ENCODE data around the gene IL22RA2. TPM values are rescaled to one million over a fixed set of nuclear protein-coding genes. Genes with fewer than 3 reads are reported as not detected.
A peak's percentile ranks its signal among the peaks of the same experiment; 100 is the strongest.

The IL22RA2 gene
- total RNA-seq, 1 donor from 2014 or later = not detected

- intact Hi-C loops (cut with micrococcal nuclease) = no loop called here
- Mint-ChIP-seq H3K4me3 (ENCODE audit: low read depth) (no peak overlapping the region), H3K36me3 (ENCODE audit: low read depth) (no peaks in the 10 kb centered on the region), H3K9me3 (peaks cover 7% of the 10 kb centered on the region), H3K27ac (no peak overlapping the region), H3K4me1 (ENCODE audit: low read depth) (peaks cover 13% of the 10 kb centered on the region), H3K27me3 (ENCODE audit: low read depth) (peaks cover 5% of the 10 kb centered on the region)
- no peak for DNase-seq (ENCODE audit: low spot score)
Measured at GRCh38 chr6:137106183-137106582, 67.3 kb downstream of the IL22RA2 start.

DNA sequence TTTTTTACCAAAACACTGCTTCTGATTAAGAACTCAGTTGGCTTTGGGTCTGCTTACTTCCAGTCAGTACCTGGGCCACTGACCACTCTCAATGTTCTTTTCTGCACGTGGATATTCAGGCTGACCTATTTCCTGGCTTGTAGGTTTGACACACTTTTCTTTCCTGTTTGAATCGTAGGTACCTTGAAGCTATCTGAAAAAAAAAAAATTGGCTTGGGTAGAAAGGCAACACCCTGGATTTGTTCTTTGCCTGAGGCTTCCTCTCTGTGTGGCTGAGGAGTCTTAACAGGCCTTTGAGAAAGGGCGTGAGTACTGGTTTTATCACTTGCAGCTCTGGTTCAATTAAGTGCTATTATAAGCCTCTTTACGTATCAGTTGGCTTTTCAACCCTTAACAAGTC lies 68.1 kb downstream of the IL22RA2 start:
- no peaks in the 10 kb centered on the region for H3K36me3 Mint-ChIP-seq (ENCODE audit: low read depth)
- H3K27me3 Mint-ChIP-seq (ENCODE audit: low read depth) = peaks cover 5% of the 10 kb centered on the region
- intact Hi-C loops (cut with micrococcal nuclease) = no loop called here
- DNase-seq (ENCODE audit: low spot score) = no peak
- H3K4me3 Mint-ChIP-seq (ENCODE audit: low read depth) = no peak overlapping the region
- peaks cover 7% of the 10 kb centered on the region for H3K9me3 Mint-ChIP-seq
- no peak overlapping the region for H3K27ac Mint-ChIP-seq
- H3K4me1 Mint-ChIP-seq (ENCODE audit: low read depth) = peaks cover 13% of the 10 kb centered on the region

- Mint-ChIP-seq H3K9me3 (peaks cover 7% of the 10 kb centered on the region), H3K27ac (no peak overlapping the region), H3K4me3 (ENCODE audit: low read depth) (no peak overlapping the region), H3K4me1 (ENCODE audit: low read depth) (peaks cover 13% of the 10 kb centered on the region), H3K36me3 (ENCODE audit: low read depth) (no peaks in the 10 kb centered on the region), H3K27me3 (ENCODE audit: low read depth) (peaks cover 2% of the 10 kb centered on the region)
- intact Hi-C loops (cut with micrococcal nuclease) = loop anchor here (5.0 kb wide), 2 partner anchors 52 to 112 kb away; partner anchors contain the start of gene IFNGR1
- no peak for DNase-seq (ENCODE audit: low spot score)
Measured at GRCh38 chr6:137104926-137105325, 68.5 kb downstream of the IL22RA2 start.

DNA sequence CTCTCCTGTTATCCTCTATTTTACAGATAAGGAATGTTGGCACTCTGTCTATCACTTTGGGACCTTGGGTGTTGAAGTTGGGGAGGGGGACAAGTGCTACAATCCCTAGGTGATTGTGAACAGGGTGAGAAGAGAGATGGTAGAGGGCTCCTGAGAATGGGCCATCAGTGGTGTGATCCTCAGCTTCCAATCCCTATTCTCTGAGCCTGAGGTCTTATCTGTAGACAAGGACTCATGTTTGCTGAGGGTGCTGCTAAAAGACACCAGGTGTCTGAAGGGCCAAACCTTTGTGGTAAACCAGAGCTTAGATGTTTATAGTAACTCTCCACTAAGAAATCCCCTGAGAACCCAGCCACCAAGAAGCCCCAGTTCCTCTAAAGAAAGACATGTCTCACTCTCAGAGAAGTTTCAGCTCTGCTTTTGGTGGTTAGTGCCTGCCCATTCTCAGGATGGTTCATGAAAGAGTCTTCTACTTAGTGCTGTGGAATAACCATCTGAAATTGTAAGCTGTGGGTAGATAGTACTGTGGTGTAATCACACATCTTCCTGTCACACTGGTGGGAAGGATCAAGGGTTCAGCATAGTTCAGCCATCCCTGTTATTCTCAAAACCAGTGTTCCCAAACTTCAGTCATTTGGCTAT lies 70.5 kb downstream of the IL22RA2 start:
- peaks cover 7% of the 10 kb centered on the region for H3K9me3 Mint-ChIP-seq
- peaks cover 15% of the 10 kb centered on the region for H3K4me1 Mint-ChIP-seq (ENCODE audit: low read depth)
- no peaks in the 10 kb centered on the region for H3K27me3 Mint-ChIP-seq (ENCODE audit: low read depth)
- no peak overlapping the region for H3K4me3 Mint-ChIP-seq (ENCODE audit: low read depth)
- DNase-seq (ENCODE audit: low spot score) = no peak
- H3K36me3 Mint-ChIP-seq (ENCODE audit: low read depth) = no peaks in the 10 kb centered on the region
- intact Hi-C loops (cut with micrococcal nuclease) = loop anchor here (5.0 kb wide), 2 partner anchors 54 to 114 kb away; partner anchors contain the start of gene IFNGR1
- no peak overlapping the region for H3K27ac Mint-ChIP-seq

GRCh38 chr6:137102050-137102848 lies 71.2 kb downstream of the IL22RA2 start:
- Mint-ChIP-seq H3K4me1 (ENCODE audit: low read depth) (peaks cover 15% of the 10 kb centered on the region), H3K36me3 (ENCODE audit: low read depth) (no peaks in the 10 kb centered on the region)

DNA sequence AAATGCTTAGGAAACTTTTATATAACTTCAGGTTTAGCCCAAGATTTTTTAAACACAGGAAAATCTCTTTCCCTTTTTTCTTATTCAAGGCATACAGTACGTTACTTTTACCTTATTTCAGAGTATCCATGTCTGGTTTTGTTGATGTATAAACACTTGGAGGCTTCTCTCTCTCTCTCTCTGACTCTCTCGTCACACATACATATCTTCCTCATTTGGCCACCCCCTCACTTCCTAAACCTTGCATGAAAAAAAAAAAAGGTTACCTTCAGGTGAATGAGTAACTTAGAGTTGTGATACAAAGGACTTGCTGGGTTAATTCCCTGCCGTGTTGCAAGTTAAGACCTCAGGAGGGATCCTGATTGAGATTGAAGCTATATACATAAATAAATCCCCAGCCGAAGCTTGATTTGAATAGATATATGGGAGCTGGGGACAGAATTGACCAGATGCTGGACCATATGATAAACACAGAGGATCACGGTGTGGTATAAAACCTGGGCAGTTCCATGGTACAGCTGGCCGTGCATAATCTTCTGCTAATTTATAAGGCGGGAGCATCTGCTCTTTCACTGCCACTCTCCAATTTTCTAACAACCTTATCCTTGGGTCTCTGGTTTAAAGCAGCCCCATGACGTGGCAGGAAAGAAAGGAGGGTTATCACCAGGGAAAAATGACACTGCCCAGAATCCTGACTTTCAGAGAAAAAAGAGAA lies 73.6 kb downstream of the IL22RA2 start:
- intact Hi-C loops (cut with micrococcal nuclease) = loop anchor here (5.0 kb wide), 2 partner anchors 57 to 117 kb away; partner anchors contain the start of gene IFNGR1
- no peaks in the 10 kb centered on the region for H3K36me3 Mint-ChIP-seq (ENCODE audit: low read depth)
- no peak overlapping the region for H3K27ac Mint-ChIP-seq
- no peaks in the 10 kb centered on the region for H3K27me3 Mint-ChIP-seq (ENCODE audit: low read depth)
- H3K4me3 Mint-ChIP-seq (ENCODE audit: low read depth) = no peak overlapping the region
- no peak for DNase-seq (ENCODE audit: low spot score)
- peaks cover 3% of the 10 kb centered on the region for H3K9me3 Mint-ChIP-seq
- H3K4me1 Mint-ChIP-seq (ENCODE audit: low read depth) = peaks cover 32% of the 10 kb centered on the region

More at GRCh38 chr6:137102050-137102848, 71.2 kb downstream of the IL22RA2 start:
- Mint-ChIP-seq H3K9me3 (peaks cover 7% of the 10 kb centered on the region), H3K4me3 (ENCODE audit: low read depth) (no peak overlapping the region), H3K27me3 (ENCODE audit: low read depth) (no peaks in the 10 kb centered on the region), H3K27ac (no peak overlapping the region)
- DNase-seq (ENCODE audit: low spot score) = no peak
- intact Hi-C loops (cut with micrococcal nuclease) = loop anchor here (5.0 kb wide), 2 partner anchors 55 to 115 kb away; partner anchors contain the start of gene IFNGR1

DNA sequence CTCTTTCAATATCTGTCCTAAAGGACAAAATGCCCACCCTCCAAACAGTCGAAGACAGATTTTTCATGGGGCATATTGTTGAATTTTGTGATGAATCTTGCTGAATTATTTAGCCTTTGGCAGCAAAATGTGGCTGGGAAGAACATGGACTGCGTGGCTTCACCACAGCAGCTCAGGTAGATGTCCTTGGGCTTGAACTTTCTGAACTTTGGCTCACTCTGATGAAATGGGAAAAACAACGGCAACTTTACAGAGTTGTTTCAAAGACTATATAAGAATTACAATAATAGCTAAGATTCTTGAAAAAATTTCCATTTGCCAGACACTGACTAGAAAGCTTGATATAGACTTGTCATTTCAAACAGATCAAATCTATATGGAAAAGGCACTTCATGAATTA lies 75.9 kb downstream of the IL22RA2 start:
- H3K4me3 Mint-ChIP-seq (ENCODE audit: low read depth) = no peak overlapping the region
- intact Hi-C loops (cut with micrococcal nuclease) = no loop called here
- DNase-seq (ENCODE audit: low spot score) = no peak
- H3K27ac Mint-ChIP-seq = no peak overlapping the region
- no peaks in the 10 kb centered on the region for H3K9me3 Mint-ChIP-seq
- H3K27me3 Mint-ChIP-seq (ENCODE audit: low read depth) = no peaks in the 10 kb centered on the region
- H3K36me3 Mint-ChIP-seq (ENCODE audit: low read depth) = no peaks in the 10 kb centered on the region
- peaks cover 32% of the 10 kb centered on the region for H3K4me1 Mint-ChIP-seq (ENCODE audit: low read depth)

- intact Hi-C loops (cut with micrococcal nuclease) = no loop called here
- no peak overlapping the region for H3K27ac Mint-ChIP-seq
- no peaks in the 10 kb centered on the region for H3K36me3 Mint-ChIP-seq (ENCODE audit: low read depth)
- no peak for DNase-seq (ENCODE audit: low spot score)
- no peaks in the 10 kb centered on the region for H3K9me3 Mint-ChIP-seq
- no peak overlapping the region for H3K4me3 Mint-ChIP-seq (ENCODE audit: low read depth)
- H3K27me3 Mint-ChIP-seq (ENCODE audit: low read depth) = peaks cover 2% of the 10 kb centered on the region
- H3K4me1 Mint-ChIP-seq (ENCODE audit: low read depth) = peaks cover 28% of the 10 kb centered on the region
Measured at GRCh38 chr6:137097057-137097456, 76.4 kb downstream of the IL22RA2 start.

GRCh38 chr6:137095651-137096238 lies 77.7 kb downstream of the IL22RA2 start:
- no peak for DNase-seq (ENCODE audit: low spot score)
- Mint-ChIP-seq H3K27ac (no peak overlapping the region), H3K9me3 (no peaks in the 10 kb centered on the region), H3K27me3 (ENCODE audit: low read depth) (peaks cover 2% of the 10 kb centered on the region), H3K36me3 (ENCODE audit: low read depth) (no peaks in the 10 kb centered on the region), H3K4me3 (ENCODE audit: low read depth) (no peak overlapping the region), H3K4me1 (ENCODE audit: low read depth) (peaks cover 28% of the 10 kb centered on the region)
- intact Hi-C loops (cut with micrococcal nuclease) = no loop called here

DNA sequence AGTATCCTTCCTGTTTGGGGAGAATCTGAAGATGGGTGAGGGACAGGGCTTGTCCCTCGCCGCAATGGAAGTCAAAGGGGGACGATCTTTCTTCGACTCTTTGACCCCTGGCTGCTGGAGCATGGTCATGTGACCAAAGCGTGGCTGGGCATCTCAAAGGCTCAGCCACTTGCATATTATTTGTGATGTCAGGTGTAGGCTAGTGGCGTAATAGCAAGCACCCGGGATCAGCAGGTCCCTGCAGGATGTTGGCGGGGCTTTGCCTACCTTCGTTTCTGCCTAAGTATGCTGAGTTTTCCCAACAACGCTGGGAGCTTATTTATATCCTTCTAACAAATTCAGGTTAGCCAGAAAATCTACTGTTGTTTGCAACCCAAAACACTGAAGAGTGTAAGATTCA lies 78.4 kb downstream of the IL22RA2 start:
- H3K4me3 Mint-ChIP-seq (ENCODE audit: low read depth) = no peak overlapping the region
- no peak overlapping the region for H3K27ac Mint-ChIP-seq
- intact Hi-C loops (cut with micrococcal nuclease) = no loop called here
- peaks cover 28% of the 10 kb centered on the region for H3K4me1 Mint-ChIP-seq (ENCODE audit: low read depth)
- H3K36me3 Mint-ChIP-seq (ENCODE audit: low read depth) = no peaks in the 10 kb centered on the region
- peaks cover 2% of the 10 kb centered on the region for H3K27me3 Mint-ChIP-seq (ENCODE audit: low read depth)
- no peak for DNase-seq (ENCODE audit: low spot score)
- H3K9me3 Mint-ChIP-seq = no peaks in the 10 kb centered on the region

DNA sequence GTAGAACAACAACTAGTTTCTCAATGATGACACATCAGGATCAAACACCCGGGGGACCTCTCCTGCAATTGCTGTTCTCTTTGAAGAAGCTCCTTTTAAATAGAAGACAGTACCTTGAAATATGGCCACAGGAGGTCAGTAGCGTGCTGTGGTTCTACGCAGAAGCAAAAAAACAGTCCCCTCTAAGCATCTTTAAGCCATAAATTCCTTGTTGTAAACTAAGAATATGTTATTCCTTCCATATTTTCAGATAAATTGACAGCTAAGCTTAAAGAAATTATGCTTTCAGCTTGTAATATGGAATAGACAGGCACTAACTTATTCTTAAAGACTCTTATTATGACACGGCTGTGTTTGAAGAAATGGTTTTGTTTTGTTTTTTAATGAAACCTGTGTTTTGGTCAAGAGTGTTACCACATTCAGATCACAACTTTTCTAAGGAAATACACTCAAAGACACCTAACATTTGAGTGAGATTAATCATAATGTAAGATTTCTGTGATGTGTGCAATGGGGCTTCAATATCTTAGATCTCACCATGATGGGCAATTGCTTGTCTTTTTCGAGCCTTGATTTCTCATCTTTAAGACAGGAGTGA lies 78.9 kb downstream of the IL22RA2 start:
- Mint-ChIP-seq H3K4me1 (ENCODE audit: low read depth) (peaks cover 26% of the 10 kb centered on the region), H3K4me3 (ENCODE audit: low read depth) (no peak overlapping the region), H3K27me3 (ENCODE audit: low read depth) (peaks cover 2% of the 10 kb centered on the region), H3K9me3 (no peaks in the 10 kb centered on the region), H3K36me3 (ENCODE audit: low read depth) (no peaks in the 10 kb centered on the region), H3K27ac (no peak overlapping the region)
- intact Hi-C loops (cut with micrococcal nuclease) = loop anchor here (1.0 to 5.0 kb wide), 5 partner anchors 73 to 547 kb away; no protein-coding TSS in a partner anchor
- DNase-seq (ENCODE audit: low spot score) = peak; percentile 29
